ENCODE results near the gene ATP1A4. TPM values are rescaled to one million over a fixed set of nuclear protein-coding genes. Genes with fewer than 3 reads are reported as not detected.
"Not testable (repeated sequence)": the region's sequence is repeated elsewhere in the genome, so short reads cannot be mapped to it uniquely, and the experiment has no call there.

ATP1A4 gene
- total RNA-seq, 1 experiment from 2014 or later: not detected

- Histone ChIP-seq H3K9me3 (ENCODE audit: low read length) (no peaks in the 10 kb centered on the region), H3K27me3 (ENCODE audit: low read length) (no peaks in the 10 kb centered on the region), H3K9ac (ENCODE audit: low read length) (no peak overlapping the region), H3K36me3 (ENCODE audit: insufficient read depth, low read length) (no peaks in the 10 kb centered on the region), H4K20me1 (ENCODE audit: insufficient read depth, low read depth, low read length) (no peaks in the 10 kb centered on the region), H3K4me3 (ENCODE audit: low read length) (no peak overlapping the region), H3K27ac (ENCODE audit: low read length) (no peak overlapping the region), H2AFZ (ENCODE audit: low read length) (no peak overlapping the region), H3K4me1 (ENCODE audit: low read length) (no peaks in the 10 kb centered on the region), H3K4me2 (ENCODE audit: low read depth, low read length, poor library complexity, severe bottlenecking) (no peak overlapping the region), H3K79me2 (ENCODE audit: low read length) (no peaks in the 10 kb centered on the region), H3K9me2 (replicated peaks; ENCODE audit: insufficient read depth, low read length) (no peaks in the 10 kb centered on the region)
- DNase-seq: no peak
Observed at GRCh38 chr1:160118928-160119327, 32.5 kb upstream of the ATP1A4 start.

GRCh38 chr1:160120797-160121196 is 30.6 kb upstream of the ATP1A4 start:
- Histone ChIP-seq H3K4me3 (ENCODE audit: low read length) (no peak overlapping the region), H3K79me2 (ENCODE audit: low read length) (no peaks in the 10 kb centered on the region), H3K9me3 (ENCODE audit: low read length) (no peaks in the 10 kb centered on the region), H3K36me3 (ENCODE audit: insufficient read depth, low read length) (no peaks in the 10 kb centered on the region), H3K9ac (ENCODE audit: low read length) (no peak overlapping the region), H3K27me3 (ENCODE audit: low read length) (no peaks in the 10 kb centered on the region), H3K4me1 (ENCODE audit: low read length) (no peaks in the 10 kb centered on the region), H2AFZ (ENCODE audit: low read length) (no peak overlapping the region), H3K27ac (ENCODE audit: low read length) (no peak overlapping the region), H4K20me1 (ENCODE audit: insufficient read depth, low read depth, low read length) (no peaks in the 10 kb centered on the region), H3K4me2 (ENCODE audit: low read depth, low read length, poor library complexity, severe bottlenecking) (no peak overlapping the region), H3K9me2 (replicated peaks; ENCODE audit: insufficient read depth, low read length) (no peaks in the 10 kb centered on the region)
- no peak for DNase-seq

- no peaks in the 10 kb centered on the region for H3K79me2 ChIP-seq (ENCODE audit: low read length)
- H3K9ac ChIP-seq (ENCODE audit: low read length): no peak overlapping the region
- H3K9me2 ChIP-seq (replicated peaks; ENCODE audit: insufficient read depth, low read length): no peaks in the 10 kb centered on the region
- no peak overlapping the region for H2AFZ ChIP-seq (ENCODE audit: low read length)
- H4K20me1 ChIP-seq (ENCODE audit: insufficient read depth, low read depth, low read length): no peaks in the 10 kb centered on the region
- no peak overlapping the region for H3K27ac ChIP-seq (ENCODE audit: low read length)
- H3K4me2 ChIP-seq (ENCODE audit: low read depth, low read length, poor library complexity, severe bottlenecking): no peak overlapping the region
- no peak for DNase-seq
- H3K9me3 ChIP-seq (ENCODE audit: low read length): no peaks in the 10 kb centered on the region
- no peak overlapping the region for H3K4me3 ChIP-seq (ENCODE audit: low read length)
- no peaks in the 10 kb centered on the region for H3K4me1 ChIP-seq (ENCODE audit: low read length)
- no peaks in the 10 kb centered on the region for H3K27me3 ChIP-seq (ENCODE audit: low read length)
- H3K36me3 ChIP-seq (ENCODE audit: insufficient read depth, low read length): no peaks in the 10 kb centered on the region
Observed at GRCh38 chr1:160121388-160121787, 30.0 kb upstream of the ATP1A4 start.

GRCh38 chr1:160122978-160123495 is 28.4 kb upstream of the ATP1A4 start:
- Histone ChIP-seq H4K20me1 (ENCODE audit: insufficient read depth, low read depth, low read length) (no peaks in the 10 kb centered on the region), H3K27ac (ENCODE audit: low read length) (no peak overlapping the region), H3K9me2 (replicated peaks; ENCODE audit: insufficient read depth, low read length) (no peaks in the 10 kb centered on the region), H3K36me3 (ENCODE audit: insufficient read depth, low read length) (no peaks in the 10 kb centered on the region), H3K79me2 (ENCODE audit: low read length) (no peaks in the 10 kb centered on the region), H2AFZ (ENCODE audit: low read length) (no peak overlapping the region), H3K27me3 (ENCODE audit: low read length) (no peaks in the 10 kb centered on the region), H3K4me1 (ENCODE audit: low read length) (no peaks in the 10 kb centered on the region), H3K4me3 (ENCODE audit: low read length) (no peak overlapping the region), H3K9me3 (ENCODE audit: low read length) (no peaks in the 10 kb centered on the region), H3K4me2 (ENCODE audit: low read depth, low read length, poor library complexity, severe bottlenecking) (no peak overlapping the region), H3K9ac (ENCODE audit: low read length) (no peak overlapping the region)
- DNase-seq: no peak

GRCh38 chr1:160123726-160124125 is 27.7 kb upstream of the ATP1A4 start:
- no peaks in the 10 kb centered on the region for H3K27me3 ChIP-seq (ENCODE audit: low read length)
- H3K79me2 ChIP-seq (ENCODE audit: low read length): no peaks in the 10 kb centered on the region
- no peak overlapping the region for H3K27ac ChIP-seq (ENCODE audit: low read length)
- no peaks in the 10 kb centered on the region for H4K20me1 ChIP-seq (ENCODE audit: insufficient read depth, low read depth, low read length)
- H3K9me2 ChIP-seq (replicated peaks; ENCODE audit: insufficient read depth, low read length): no peaks in the 10 kb centered on the region
- no peak for DNase-seq
- no peak overlapping the region for H3K9ac ChIP-seq (ENCODE audit: low read length)
- H3K9me3 ChIP-seq (ENCODE audit: low read length): no peaks in the 10 kb centered on the region
- no peaks in the 10 kb centered on the region for H3K36me3 ChIP-seq (ENCODE audit: insufficient read depth, low read length)
- H3K4me1 ChIP-seq (ENCODE audit: low read length): no peaks in the 10 kb centered on the region
- H3K4me3 ChIP-seq (ENCODE audit: low read length): no peak overlapping the region
- no peak overlapping the region for H3K4me2 ChIP-seq (ENCODE audit: low read depth, low read length, poor library complexity, severe bottlenecking)
- H2AFZ ChIP-seq (ENCODE audit: low read length): no peak overlapping the region

GRCh38 chr1:160124705-160125478 is 26.5 kb upstream of the ATP1A4 start:
- H4K20me1 ChIP-seq (ENCODE audit: insufficient read depth, low read depth, low read length): no peaks in the 10 kb centered on the region
- no peak overlapping the region for H3K4me3 ChIP-seq (ENCODE audit: low read length)
- no peaks in the 10 kb centered on the region for H3K9me2 ChIP-seq (replicated peaks; ENCODE audit: insufficient read depth, low read length)
- no peak for DNase-seq
- H3K27me3 ChIP-seq (ENCODE audit: low read length): no peaks in the 10 kb centered on the region
- no peaks in the 10 kb centered on the region for H3K4me1 ChIP-seq (ENCODE audit: low read length)
- H3K27ac ChIP-seq (ENCODE audit: low read length): no peak overlapping the region
- H3K9me3 ChIP-seq (ENCODE audit: low read length): no peaks in the 10 kb centered on the region
- no peaks in the 10 kb centered on the region for H3K79me2 ChIP-seq (ENCODE audit: low read length)
- H3K36me3 ChIP-seq (ENCODE audit: insufficient read depth, low read length): no peaks in the 10 kb centered on the region
- no peak overlapping the region for H3K9ac ChIP-seq (ENCODE audit: low read length)
- H3K4me2 ChIP-seq (ENCODE audit: low read depth, low read length, poor library complexity, severe bottlenecking): no peak overlapping the region
- no peak overlapping the region for H2AFZ ChIP-seq (ENCODE audit: low read length)

GRCh38 chr1:160125746-160126145 is 25.7 kb upstream of the ATP1A4 start:
- Histone ChIP-seq H3K9me2 (replicated peaks; ENCODE audit: insufficient read depth, low read length) (no peaks in the 10 kb centered on the region), H3K27ac (ENCODE audit: low read length) (no peak overlapping the region), H3K4me2 (ENCODE audit: low read depth, low read length, poor library complexity, severe bottlenecking) (no peak overlapping the region), H3K27me3 (ENCODE audit: low read length) (no peaks in the 10 kb centered on the region), H4K20me1 (ENCODE audit: insufficient read depth, low read depth, low read length) (no peaks in the 10 kb centered on the region), H3K4me1 (ENCODE audit: low read length) (no peaks in the 10 kb centered on the region), H3K4me3 (ENCODE audit: low read length) (no peak overlapping the region), H3K9ac (ENCODE audit: low read length) (no peak overlapping the region), H3K9me3 (ENCODE audit: low read length) (no peaks in the 10 kb centered on the region), H3K36me3 (ENCODE audit: insufficient read depth, low read length) (no peaks in the 10 kb centered on the region), H3K79me2 (ENCODE audit: low read length) (no peaks in the 10 kb centered on the region), H2AFZ (ENCODE audit: low read length) (no peak overlapping the region)
- no peak for DNase-seq

GRCh38 chr1:160126342-160126741 is 25.1 kb upstream of the ATP1A4 start:
- not testable (repeated sequence) for H3K4me2 ChIP-seq (ENCODE audit: low read depth, low read length, poor library complexity, severe bottlenecking); H3K9ac ChIP-seq (ENCODE audit: low read length); H3K79me2 ChIP-seq (ENCODE audit: low read length); DNase-seq; H3K9me3 ChIP-seq (ENCODE audit: low read length); H3K4me3 ChIP-seq (ENCODE audit: low read length); H3K27me3 ChIP-seq (ENCODE audit: low read length); H3K4me1 ChIP-seq (ENCODE audit: low read length); H4K20me1 ChIP-seq (ENCODE audit: insufficient read depth, low read depth, low read length); H3K36me3 ChIP-seq (ENCODE audit: insufficient read depth, low read length); H3K9me2 ChIP-seq (replicated peaks; ENCODE audit: insufficient read depth, low read length); H2AFZ ChIP-seq (ENCODE audit: low read length); H3K27ac ChIP-seq (ENCODE audit: low read length)

Data from Karpas-422 (cell line).